RWPE2 (cell line): ENCODE results near the gene LBH.

Experiments
- ATAC-seq: fragments of 200-7000 bp; cut with Tn5 transposase; 3 replicates; pipeline ENCODE4 v1.9.1; 2021; ENCODE audit warnings: low read depth
- DNase-seq: peaks from one replicate; pipeline ENCODE4 v3.0.0-alpha.2; 2020; ENCODE audit warnings: low spot score
- H3K27ac ChIP-seq: fragments of 450-650 bp; 2 replicates; pipeline ENCODE4 v1.5.1; 2017; ENCODE audit warnings: mild to moderate bottlenecking; ENCODE audit not compliant: poor library complexity, severe bottlenecking
- H3K27me3 ChIP-seq: fragments of 250-450 bp; sonication (Bioruptor Pico); 2 replicates; pipeline ENCODE4 v1.5.1; 2021; ENCODE audit warnings: mild to moderate bottlenecking, moderate library complexity; ENCODE audit not compliant: insufficient read depth, poor library complexity, severe bottlenecking
- H3K36me3 ChIP-seq: fragments of 250-450 bp; sonication (Bioruptor Pico); 2 replicates; pipeline ENCODE4 v1.5.1; 2020; ENCODE audit warnings: low read depth, mild to moderate bottlenecking, moderate library complexity
- H3K4me1 ChIP-seq: fragments of 250-450 bp; sonication (Bioruptor Pico); 2 replicates; pipeline ENCODE4 v1.5.1; 2021; ENCODE audit warnings: mild to moderate bottlenecking, moderate library complexity; ENCODE audit not compliant: insufficient read depth, poor library complexity, severe bottlenecking
- H3K4me3 ChIP-seq: fragments of 250-450 bp; sonication (Bioruptor Pico); 2 replicates; pipeline ENCODE4 v1.5.1; 2021; ENCODE audit warnings: mild to moderate bottlenecking, moderate library complexity; ENCODE audit not compliant: severe bottlenecking
- H3K9me3 ChIP-seq: fragments of 250-450 bp; sonication (Bioruptor Pico); 2 replicates; pipeline ENCODE4 v1.5.1; 2021; ENCODE audit warnings: mild to moderate bottlenecking, moderate library complexity; ENCODE audit not compliant: severe bottlenecking
- CTCF ChIP-seq: fragments of 450-650 bp; IDR thresholded peaks from one replicate; pipeline ENCODE4 v1.5.1; 2017; ENCODE audit warnings: mild to moderate bottlenecking, moderate library complexity; ENCODE audit not compliant: poor library complexity, severe bottlenecking

LBH gene

GRCh38 chr2:30265052-30266015 is 34.0 kb downstream of the LBH start:
- Histone ChIP-seq H3K27me3 (no peaks in the 10 kb centered on the region), H3K27ac (no peak overlapping the region), H3K9me3 (no peaks in the 10 kb centered on the region), H3K36me3 (no peaks in the 10 kb centered on the region), H3K4me1 (peaks cover 7% of the 10 kb centered on the region), H3K4me3 (no peak overlapping the region)
- ATAC-seq: no peak
- TF ChIP-seq CTCF: no peak
- DNase-seq: no peak

- H3K27me3 ChIP-seq: no peaks in the 10 kb centered on the region
- DNase-seq (no peak), ATAC-seq (no peak)
- H3K4me3 ChIP-seq: no peak overlapping the region
- no peaks in the 10 kb centered on the region for H3K36me3 ChIP-seq
- H3K9me3 ChIP-seq: no peaks in the 10 kb centered on the region
- no peak for TF ChIP-seq CTCF
- H3K4me1 ChIP-seq: peaks cover 7% of the 10 kb centered on the region
- H3K27ac ChIP-seq: no peak overlapping the region
These were observed 34.8 kb downstream of the LBH start for GRCh38 chr2:30266051-30266621.

- Histone ChIP-seq H3K4me3 (no peak overlapping the region), H3K36me3 (no peaks in the 10 kb centered on the region), H3K9me3 (no peaks in the 10 kb centered on the region), H3K27me3 (no peaks in the 10 kb centered on the region), H3K4me1 (peaks cover 7% of the 10 kb centered on the region), H3K27ac (no peak overlapping the region)
- no peak for TF ChIP-seq CTCF
- ATAC-seq (no peak), DNase-seq (no peak)
These were observed 35.4 kb downstream of the LBH start for GRCh38 chr2:30266705-30267104.

- Histone ChIP-seq H3K9me3 (no peaks in the 10 kb centered on the region), H3K36me3 (no peaks in the 10 kb centered on the region), H3K27me3 (no peaks in the 10 kb centered on the region), H3K27ac (no peak overlapping the region), H3K4me3 (no peak overlapping the region), H3K4me1 (peaks cover 7% of the 10 kb centered on the region)
- ATAC-seq (no peak), DNase-seq (no peak)
- no peak for TF ChIP-seq CTCF
These were observed 36.0 kb downstream of the LBH start for GRCh38 chr2:30267161-30267975.
